CD4-positive, alpha-beta T cell treated with Interferon alpha-2 for 1 hour (primary cell): ENCODE data around the gene IL5.
"Not testable (repeated sequence)": the region's sequence is repeated elsewhere in the genome, so short reads cannot be mapped to it uniquely, and the experiment has no call there.

Experiments
- DNase-seq, 2 donors: peaks; one replicate each; pipeline ENCODE4 v3.0.0-alpha.2; 2020 to 2022

Gene IL5

GRCh38 chr5:132543472-132544201, at the start of gene IL5:
Gene IL5, minus strand, starts transcription at chr5:132543522. Its CDS starts 44 bp downstream, at chr5:132543478.
- DNase-seq, result no peak

DNA sequence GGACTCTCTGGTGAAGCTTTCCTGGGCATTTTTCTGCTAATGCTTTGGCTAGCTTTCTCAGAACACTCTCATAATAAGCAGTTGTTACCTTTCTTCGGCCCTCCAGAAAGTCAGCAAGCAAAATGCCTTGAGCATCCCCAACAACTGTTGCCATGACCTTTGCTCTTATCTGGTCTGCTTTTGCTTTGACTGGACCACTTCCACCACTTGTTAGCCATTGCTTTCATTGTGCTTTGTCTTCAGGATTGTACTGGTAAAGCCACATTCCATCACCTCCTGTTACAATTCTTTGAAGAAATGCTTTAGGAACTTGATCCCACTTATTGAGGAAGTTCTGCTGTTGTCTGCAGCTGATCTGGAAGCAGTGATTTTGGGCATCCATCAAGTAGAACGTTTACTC, 49.2 kb upstream of the IL5 start:
- no peak for DNase-seq

DNA sequence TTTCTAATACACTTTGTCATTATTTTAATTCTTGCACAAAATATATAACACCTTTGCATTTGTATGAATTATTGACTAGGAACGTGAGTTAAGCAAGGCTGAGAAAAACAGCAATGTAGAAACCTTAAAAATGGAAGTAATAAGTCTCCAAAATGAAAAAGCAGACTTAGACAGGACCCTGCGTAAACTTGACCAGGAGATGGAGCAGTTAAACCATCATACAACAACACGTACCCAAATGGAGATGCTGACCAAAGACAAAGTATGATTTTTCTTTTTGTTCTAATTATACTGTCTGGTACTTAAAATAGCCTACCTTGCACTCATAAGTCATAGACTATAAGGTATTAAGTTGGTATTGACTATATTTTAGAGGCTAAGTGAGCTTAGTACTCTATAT, 47.8 kb upstream of the IL5 start:
- peak in 1 of 2 donors; percentile 14 for DNase-seq

DNA sequence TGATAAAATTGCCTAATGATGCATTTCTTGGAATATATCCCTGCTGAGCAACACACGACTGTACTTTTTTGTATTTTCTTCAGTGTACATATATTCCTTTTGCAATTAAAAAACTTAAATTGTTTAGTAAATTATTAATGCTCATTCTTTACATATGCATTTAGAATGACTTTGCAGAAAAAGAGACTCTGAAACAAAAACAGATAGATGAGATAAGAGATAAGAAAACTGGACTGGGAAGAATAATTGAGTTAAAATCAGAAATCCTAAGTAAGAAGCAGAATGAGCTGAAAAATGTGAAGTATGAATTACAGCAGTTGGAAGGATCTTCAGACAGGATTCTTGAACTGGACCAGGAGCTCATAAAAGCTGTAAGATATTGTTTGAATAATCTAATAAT, 46.1 kb upstream of the IL5 start:
- DNase-seq, result no peak

DNA sequence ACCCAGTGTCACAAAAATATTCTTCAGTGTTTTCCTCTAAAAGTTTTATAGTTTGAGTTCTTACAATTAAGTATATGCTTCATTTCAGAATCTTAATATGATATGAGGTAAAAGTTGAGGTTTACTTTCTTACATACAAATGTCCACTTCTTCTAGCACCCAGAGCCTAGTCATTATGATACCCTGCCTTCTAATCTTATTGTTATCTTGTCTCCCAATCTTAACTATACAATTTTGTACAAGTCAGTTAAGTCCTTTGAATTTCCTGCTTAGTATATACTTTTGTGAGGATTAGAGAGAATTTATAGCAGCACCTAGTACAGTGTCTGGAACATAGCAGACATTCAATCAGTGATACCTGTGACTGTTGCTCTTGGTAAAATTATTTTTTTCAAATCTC, 42.7 kb upstream of the IL5 start:
- no peak for DNase-seq

DNA sequence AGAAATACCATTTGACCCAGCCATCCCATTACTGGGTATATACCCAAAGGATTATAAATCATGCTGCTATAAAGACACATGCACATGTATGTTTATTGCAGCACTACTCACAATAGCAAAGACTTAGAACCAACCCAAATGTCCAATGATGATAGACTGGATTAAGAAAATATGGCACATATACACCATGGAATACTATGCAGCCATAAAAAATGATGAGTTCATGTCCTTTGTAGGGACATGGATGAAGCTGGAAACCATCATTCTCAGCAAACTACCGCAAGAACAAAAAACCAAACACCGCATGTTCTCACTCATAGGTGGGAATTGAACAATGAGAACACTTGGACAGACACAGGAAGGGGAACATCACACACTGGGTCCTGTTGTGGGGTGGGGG, 41.2 kb upstream of the IL5 start:
- not testable (repeated sequence) for DNase-seq

DNA sequence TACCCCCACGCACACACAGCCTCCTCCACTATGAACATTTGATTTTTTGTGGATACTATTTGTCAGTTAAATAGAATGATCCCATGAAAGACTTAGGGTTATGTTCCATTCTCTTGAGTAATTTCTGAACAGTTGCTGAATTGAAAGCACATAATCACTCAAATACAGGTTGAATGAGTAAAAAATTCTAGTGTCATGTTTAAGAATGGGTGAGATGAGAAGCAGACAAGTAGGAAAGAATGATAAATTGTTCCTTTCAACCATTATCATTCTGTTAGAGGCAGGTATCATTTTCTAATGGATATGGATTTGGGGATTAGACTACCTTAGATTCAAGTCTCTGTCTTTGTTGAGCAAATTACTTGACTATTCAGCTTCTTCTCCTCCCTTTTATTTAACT, 32.8 kb upstream of the IL5 start:
- DNase-seq, result no peak

- no peak for DNase-seq
These were observed 23.3 kb upstream of the IL5 start for GRCh38 chr5:132566657-132567056.

DNA sequence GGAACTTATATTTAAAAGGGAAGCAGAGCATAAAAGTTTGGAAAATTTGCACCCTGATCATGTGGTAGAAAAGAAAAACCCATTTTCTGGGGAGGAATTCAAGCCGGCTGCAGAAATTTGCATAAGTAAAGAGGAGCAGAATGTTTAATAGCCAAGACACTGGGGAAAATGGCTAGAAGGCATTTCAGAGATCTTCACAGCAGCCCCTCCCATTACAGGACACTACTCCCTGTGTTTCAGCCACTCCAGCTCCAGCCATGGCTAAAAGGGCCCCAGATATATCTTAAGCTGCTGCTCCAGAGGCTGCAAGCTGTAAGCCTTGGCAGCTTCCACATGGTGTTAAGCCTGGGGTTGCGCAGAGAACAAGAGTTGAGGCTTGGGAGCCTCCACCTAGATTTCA, 21.2 kb upstream of the IL5 start:
- DNase-seq, result not testable (repeated sequence)

DNA sequence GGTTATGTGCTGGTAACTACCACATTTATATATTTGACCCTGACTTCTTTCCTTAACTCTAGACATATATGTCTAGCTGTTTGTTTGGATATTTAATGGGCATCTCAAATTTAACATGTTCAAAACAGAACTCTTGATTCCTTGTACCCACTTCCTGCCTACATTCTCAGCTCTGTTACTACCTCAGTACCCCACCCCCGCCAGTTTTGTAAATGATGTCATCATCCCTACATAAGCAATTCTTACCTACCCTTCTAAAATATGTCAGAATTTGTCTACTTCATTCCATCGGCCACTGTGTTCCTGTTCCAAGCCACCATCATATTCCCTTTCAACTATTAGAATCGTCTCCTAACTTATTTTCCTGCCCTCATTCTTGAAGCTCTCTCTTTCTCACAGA, 18.3 kb upstream of the IL5 start:
- no peak for DNase-seq

DNA sequence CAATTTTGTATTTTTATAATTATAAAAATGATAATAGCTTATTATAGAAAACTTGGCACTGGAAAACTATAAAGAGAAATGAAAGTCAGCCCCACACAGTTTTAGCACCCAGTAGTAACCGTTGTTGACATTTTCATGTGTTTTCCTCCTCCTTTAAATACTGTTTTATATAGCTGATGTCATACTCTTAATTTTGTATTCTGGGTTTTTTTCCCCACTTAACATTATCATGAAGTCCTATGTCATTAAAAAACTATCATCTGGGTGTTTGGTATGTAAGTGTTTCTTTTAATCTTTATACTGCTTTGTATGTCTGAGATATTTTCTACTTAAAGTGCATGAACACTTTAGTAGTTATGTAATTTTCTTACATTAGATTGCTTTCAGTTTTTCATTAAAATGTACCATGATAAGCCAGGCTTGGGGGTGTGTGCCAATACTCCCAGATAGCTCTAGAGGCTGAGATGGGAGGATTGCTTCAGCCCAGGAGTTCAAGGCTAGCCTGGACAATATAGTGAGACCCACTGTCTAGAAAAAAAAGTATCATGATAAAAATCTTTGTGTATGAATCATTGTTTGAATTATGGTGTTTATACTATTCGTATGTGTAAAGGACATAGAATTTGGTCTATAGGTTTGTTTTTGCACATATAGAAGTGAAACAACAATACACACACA, 16.2 kb upstream of the IL5 start:
- DNase-seq, result no peak

- DNase-seq, result no peak
These were observed 14.3 kb upstream of the IL5 start for GRCh38 chr5:132557478-132558172.

- peak; percentile 91 to 93 for DNase-seq
These were observed 13.6 kb upstream of the IL5 start, which contains the start of gene RAD50 for GRCh38 chr5:132556763-132557477. Gene RAD50, plus strand, starts transcription at chr5:132556977. Its CDS starts 348 bp downstream, at chr5:132557325.

DNA sequence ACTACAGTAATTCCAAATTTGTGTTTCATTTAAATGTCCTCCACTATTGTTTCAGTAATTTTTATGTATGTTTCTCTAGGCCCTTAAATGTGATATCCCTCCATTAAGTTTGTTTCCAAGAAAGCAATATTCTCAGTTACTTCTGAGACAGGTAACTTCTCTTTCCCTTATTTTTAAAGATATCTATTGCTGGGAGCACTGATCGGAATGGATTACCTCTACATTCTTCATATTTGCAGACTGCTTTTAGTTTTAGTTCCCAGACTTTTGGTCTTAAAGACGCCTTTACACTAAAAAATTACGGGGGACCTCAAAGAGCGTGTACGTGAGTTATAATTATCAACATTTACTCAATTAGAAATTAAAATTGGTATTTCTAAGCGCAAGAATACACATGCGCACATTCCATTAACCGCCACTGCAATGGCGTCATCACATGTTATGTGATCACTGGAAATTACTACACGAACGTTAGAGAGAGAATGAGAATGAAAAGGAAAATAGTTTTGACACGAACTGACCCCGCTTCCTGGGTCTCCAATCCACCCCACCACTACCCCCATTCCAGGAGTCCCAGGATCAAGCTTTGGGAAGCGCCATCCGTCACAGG, 12.9 kb upstream of the IL5 start:
- DNase-seq, result no peak

- DNase-seq, result no peak
These were observed 6.3 kb upstream of the IL5 start for GRCh38 chr5:132549576-132549975.

DNA sequence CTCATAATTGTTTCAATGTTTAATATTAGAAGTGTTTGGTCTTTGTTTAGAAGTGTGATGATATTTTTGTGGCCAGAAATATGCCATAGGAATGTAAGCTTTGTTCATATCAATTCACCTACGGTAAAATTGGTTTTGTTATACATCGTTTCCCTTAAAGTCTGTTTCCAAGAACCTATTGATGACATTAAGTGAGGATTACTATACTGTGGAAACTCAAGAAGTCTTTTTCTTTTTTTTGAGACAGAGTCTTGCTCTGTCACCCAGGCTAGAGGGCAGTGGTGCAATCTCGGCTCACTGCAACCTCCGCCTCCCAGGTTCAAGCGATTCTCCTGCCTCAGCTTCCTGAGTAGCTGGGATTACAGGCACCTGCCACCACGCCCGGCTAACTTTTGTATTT, 5.5 kb upstream of the IL5 start:
- DNase-seq, result not testable (repeated sequence)

- DNase-seq, result no peak
These were observed 3.9 kb upstream of the IL5 start for GRCh38 chr5:132547269-132547668.

DNA sequence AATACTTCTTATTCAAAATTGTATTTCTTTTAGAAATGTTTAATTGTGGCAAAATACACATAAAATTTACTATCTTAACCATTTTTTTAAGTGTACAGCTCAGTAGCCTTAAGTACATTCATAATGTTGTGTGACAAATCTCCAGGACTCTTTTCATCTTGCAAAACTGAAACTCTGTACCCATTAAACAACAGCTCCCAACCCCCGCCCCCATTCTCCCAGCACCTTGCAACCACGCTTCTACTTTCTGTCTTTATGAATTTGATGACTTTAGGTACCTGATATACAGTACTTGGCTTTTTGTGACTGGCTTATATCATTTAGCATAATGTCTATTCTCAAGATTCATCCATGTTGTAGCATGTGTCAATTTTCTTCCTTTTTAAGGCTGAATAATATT, 2.8 kb upstream of the IL5 start:
- DNase-seq, result no peak

- DNase-seq, result no peak
These were observed 2.6 kb downstream of the IL5 start for GRCh38 chr5:132540764-132541163.

GRCh38 chr5:132540149-132540548, 3.2 kb downstream of the IL5 start:
- DNase-seq, result no peak

DNA sequence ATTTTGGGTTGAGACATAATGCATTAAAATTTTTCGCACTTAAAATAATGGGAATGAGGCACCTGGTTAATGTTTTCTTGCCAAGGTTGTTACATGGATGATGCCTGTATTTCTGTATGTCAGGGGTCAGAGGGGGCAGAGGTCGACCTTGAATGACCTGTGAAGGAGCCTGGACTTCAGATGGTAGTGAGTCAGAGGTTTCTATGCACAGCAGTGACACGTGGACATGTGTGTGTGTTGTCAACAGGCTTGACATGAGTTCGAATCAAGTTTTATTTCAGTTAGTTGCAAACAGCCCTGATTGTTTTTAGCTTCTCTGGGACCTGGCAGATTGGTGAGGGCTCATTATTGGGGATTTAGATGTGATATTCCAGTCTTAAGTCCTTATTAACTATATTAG, 3.6 kb downstream of the IL5 start:
- DNase-seq, result no peak

- DNase-seq, result no peak
These were observed 12.4 kb downstream of the IL5 start for GRCh38 chr5:132530946-132531345.
